Keratinocyte (primary cell): ENCODE measurements around the gene BBS9. TPM values are rescaled to one million over a fixed set of nuclear protein-coding genes. Genes with fewer than 3 reads are reported as not detected.

Experiments
- DNase-seq: peaks from one replicate; pipeline ENCODE4 v3.0.0-alpha.2; 2011; ENCODE audit warnings: low read depth, missing footprints, low spot score
- FAIRE-seq: peaks from 2 replicates; lab custom pipeline; 2011; peaks lifted over from hg19 to GRCh38; lab: Jason Lieb, UNC
- H2AFZ ChIP-seq: 2 replicates; pipeline ENCODE4 v1.6.0; 2012; ENCODE audit warnings: low read length, control low read depth, inconsistent platforms; ENCODE audit not compliant: control insufficient read depth
- H3K27ac ChIP-seq: 2 replicates; pipeline ENCODE4 v1.5.1; 2011; ENCODE audit warnings: low read length; ENCODE audit not compliant: control insufficient read depth, insufficient read depth
- H3K27me3 ChIP-seq: 3 replicates; pipeline ENCODE4 v1.6.0; 2011; ENCODE audit warnings: low read length; ENCODE audit not compliant: control insufficient read depth, insufficient read depth; ENCODE audit errors: extremely low read depth
- H3K36me3 ChIP-seq, 2 experiments: 2 replicates in 1 of 2; 3 replicates in 1 of 2; pipeline ENCODE4 v1.5.1; 2011; ENCODE audit warnings: low read length in 2 of 2, mild to moderate bottlenecking in 1 of 2; ENCODE audit not compliant: control insufficient read depth in 2 of 2, insufficient read depth in 2 of 2; ENCODE audit errors: extremely low read depth in 1 of 2
- H3K4me1 ChIP-seq: 3 replicates; pipeline ENCODE4 v1.5.1; 2011; ENCODE audit warnings: low read length; ENCODE audit not compliant: control insufficient read depth, insufficient read depth; ENCODE audit errors: extremely low read depth
- H3K4me2 ChIP-seq: 3 replicates; pipeline ENCODE4 v1.6.0; 2011; ENCODE audit warnings: low read depth, low read length; ENCODE audit not compliant: control insufficient read depth, insufficient read depth; ENCODE audit errors: extremely low read depth
- H3K4me3 ChIP-seq, 3 experiments: fragments of 200-600 bp in 1 of 3; sonication (generic) in 1 of 3; 2 replicates in 2 of 3; 3 replicates in 1 of 3; pipeline ENCODE4 v1.5.1; 2011 to 2016; ENCODE audit warnings: low read length in 3 of 3, mild to moderate bottlenecking in 3 of 3, control low read depth in 2 of 3, inconsistent platforms in 1 of 3, low read depth in 1 of 3, mixed read lengths in 1 of 3, mixed run types in 1 of 3, moderate library complexity in 1 of 3; ENCODE audit not compliant: control insufficient read depth in 2 of 3, insufficient read depth in 2 of 3; ENCODE audit errors: extremely low read depth in 1 of 3
- H3K79me2 ChIP-seq: 2 replicates; pipeline ENCODE4 v1.6.0; 2012; ENCODE audit warnings: low read length; ENCODE audit not compliant: control insufficient read depth, insufficient read depth
- H3K9ac ChIP-seq: 3 replicates; pipeline ENCODE4 v1.6.0; 2011; ENCODE audit warnings: low read length; ENCODE audit not compliant: control insufficient read depth, insufficient read depth; ENCODE audit errors: extremely low read depth
- H3K9me1 ChIP-seq: 3 replicates; pipeline ENCODE4 v1.6.0; 2011; ENCODE audit warnings: low read length; ENCODE audit not compliant: control insufficient read depth, insufficient read depth; ENCODE audit errors: extremely low read depth
- H3K9me3 ChIP-seq: 2 replicates; pipeline ENCODE4 v1.5.1; 2012; ENCODE audit warnings: low read depth, low read length; ENCODE audit not compliant: control insufficient read depth
- H4K20me1 ChIP-seq: 3 replicates; pipeline ENCODE4 v1.6.0; 2011; ENCODE audit warnings: low read length; ENCODE audit not compliant: control insufficient read depth, insufficient read depth; ENCODE audit errors: extremely low read depth
- CTCF ChIP-seq, 3 experiments: IDR thresholded peaks in 1 of 3; conservative IDR thresholded peaks in 1 of 3; optimal IDR thresholded peaks in 1 of 3; 2 replicates in 2 of 3; 3 replicates in 1 of 3; pipeline versions ENCODE3 to v1.5.1; 2011; ENCODE audit warnings: low read length in 3 of 3, mild to moderate bottlenecking in 3 of 3, moderate library complexity in 2 of 3, control low read depth in 1 of 3, inconsistent platforms in 1 of 3; ENCODE audit not compliant: insufficient read depth in 2 of 3; ENCODE audit errors: extremely low read depth in 1 of 3
- EZH2 ChIP-seq: IDR thresholded peaks from one replicate; pipeline ENCODE4 v1.6.1; 2012; ENCODE audit warnings: inconsistent platforms, mild to moderate bottlenecking, low read length, moderate library complexity
- dilution Hi-C: fragments of 300-500 bp; cut with MboI; formaldehyde crosslinking; loops from one replicate; pipeline ENCODE4 v1.7.0; 2020; ENCODE audit warnings: low sequenced_read_pairs; ENCODE audit not compliant: extremely low pct_ligation_motif_present
- polyA plus RNA-seq, 5 experiments: library from polyadenylated mRNA; depleted of rRNA in 3 of 5; stranded (reverse) in 3 of 5; stranded (forward) in 1 of 5; unstranded in 1 of 5; fragments of >200 nt; gene quantifications; 1 replicate in 1 of 5; 2 replicates in 3 of 5; 3 replicates in 1 of 5; pipeline versions ENCODE4 v1.2.1 to v1.2.3, GENCODE V29; 2011 to 2012; ENCODE audit warnings: missing spikeins in 2 of 5, low read depth in 1 of 5, low replicate concordance in 1 of 5

The BBS9 gene
- polyA plus RNA-seq, 1 donor (not counting 4 experiments of a cell fraction or from before 2014, with no cell fraction given): 7.6 TPM

GRCh38 chr7:33191340-33191739 is 62.0 kb downstream of the BBS9 start:
- Histone ChIP-seq H3K4me2 (no peak overlapping the region), H3K9me3 (no peaks in the 10 kb centered on the region), H2AFZ (no peak overlapping the region), H3K9me1 (no peaks in the 10 kb centered on the region), H3K27me3 (no peaks in the 10 kb centered on the region), H3K4me3 (no peak overlapping the region), H3K27ac (no peak overlapping the region), H3K36me3 (no peaks in the 10 kb centered on the region), H4K20me1 (no peaks in the 10 kb centered on the region), H3K9ac (no peak overlapping the region), H3K79me2 (no peaks in the 10 kb centered on the region), H3K4me1 (no peaks in the 10 kb centered on the region)
- DNase-seq: no peak
- no peak for FAIRE-seq
- dilution Hi-C loops: no loop called here
- no peak for TF ChIP-seq EZH2
- TF ChIP-seq CTCF (optimal IDR thresholded peaks at IDR 0.05 in 1 of 3, IDR thresholded peaks at IDR 0.05 in 1 of 3, conservative IDR thresholded peaks at IDR 0.05 in 1 of 3; ENCODE audit: extremely low read depth in 1 of 3, insufficient read depth in 2 of 3, low read length in 3 of 3): peak in 1 of 3 experiments; percentile 2

- no peaks in the 10 kb centered on the region for H3K9me3 ChIP-seq
- no peak overlapping the region for H2AFZ ChIP-seq
- no peaks in the 10 kb centered on the region for H3K79me2 ChIP-seq
- H3K4me2 ChIP-seq: no peak overlapping the region
- no peaks in the 10 kb centered on the region for H3K9me1 ChIP-seq
- H3K27ac ChIP-seq: no peak overlapping the region
- H3K4me1 ChIP-seq: no peaks in the 10 kb centered on the region
- DNase-seq (no peak), FAIRE-seq (no peak)
- H3K9ac ChIP-seq: no peak overlapping the region
- dilution Hi-C loops: no loop called here
- TF ChIP-seq EZH2 (no peak), CTCF (optimal IDR thresholded peaks at IDR 0.05 in 1 of 3, IDR thresholded peaks at IDR 0.05 in 1 of 3, conservative IDR thresholded peaks at IDR 0.05 in 1 of 3; ENCODE audit: extremely low read depth in 1 of 3, insufficient read depth in 2 of 3, low read length in 3 of 3) (no peak)
- H4K20me1 ChIP-seq: no peaks in the 10 kb centered on the region
- no peaks in the 10 kb centered on the region for H3K27me3 ChIP-seq
- H3K36me3 ChIP-seq: no peaks in the 10 kb centered on the region
- no peak overlapping the region for H3K4me3 ChIP-seq
Measured at GRCh38 chr7:33192695-33193291, 63.4 kb downstream of the BBS9 start.
